Right lobe of liver (tissue), 6 donors: ENCODE measurements around the gene RAF1. TPM values are rescaled to one million over a fixed set of nuclear protein-coding genes. Genes with fewer than 3 reads are reported as not detected.
"Not testable (repeated sequence)": the region's sequence is repeated elsewhere in the genome, so short reads cannot be mapped to it uniquely, and the experiment has no call there.

ENCODE experiments used
- ATAC-seq, 4 donors: fragments of 200-7000 bp; cut with Tn5 transposase; one replicate each; pipeline ENCODE4 v1.9.1; 2020; ENCODE audit warnings: mild to moderate bottlenecking in 4 of 4, moderate library complexity in 4 of 4
- DNase-seq, 3 donors: peaks; one replicate each; pipeline ENCODE4 v3.0.0-alpha.2; 2020
- H3K27ac ChIP-seq, 3 donors: fragments of 200-600 bp; one replicate each; pipeline ENCODE4 v1.8.0; 2022
- H3K27me3 ChIP-seq, 2 donors: fragments of 200-600 bp; one replicate each; pipeline ENCODE4 v1.8.0; 2022
- H3K36me3 ChIP-seq, 4 donors: fragments of 200-600 bp; sonication (generic) in 1 of 4; one replicate each; pipeline versions ENCODE4 v1.5.1 to v1.8.0; 2017 to 2022; ENCODE audit warnings: control low read depth in 1 of 4
- H3K4me1 ChIP-seq, 4 donors: fragments of 200-600 bp; sonication (generic) in 1 of 4; one replicate each; pipeline versions ENCODE4 v1.5.1 to v1.8.0; 2017 to 2022; ENCODE audit warnings: control low read depth in 1 of 4
- H3K4me3 ChIP-seq, 3 donors: fragments of 200-600 bp; one replicate each; pipeline ENCODE4 v1.8.0; 2022
- H3K9me3 ChIP-seq, 4 donors: fragments of 200-600 bp; sonication (generic) in 1 of 4; one replicate each; pipeline versions ENCODE4 v1.5.1 to v1.8.0; 2017 to 2022; ENCODE audit warnings: control low read depth in 1 of 4
- POLR2A ChIP-seq: fragments of 450-650 bp; IDR thresholded peaks from one replicate; pipeline ENCODE4 v1.6.1; 2017; ENCODE audit warnings: antibody characterized with exemption, mild to moderate bottlenecking
- WGBS: methylation state at CpG from one replicate; pipeline ENCODE4 v1.1.6; 2018; ENCODE audit warnings: low coverage, low lambda C conversion rate; ENCODE audit not compliant: insufficient coverage; ENCODE audit errors: missing lambda C conversion rate; 5-methylcytosine and 5-hydroxymethylcytosine counted together
- intact Hi-C, 2 donors: fragments of 100-400 bp; cut with DNase I; formaldehyde crosslinking; loops; one replicate each; pipeline versions ENCODE4 v1.11.2 to v1.14.1; 2022
- total RNA-seq, 6 experiments: library from RNA; depleted of rRNA in 2 of 6; stranded (reverse); fragments of >200 nt in 2 of 6; fragmentation: NEBNext Ultra II Directional in 3 of 6; extraction: Animal tissue kit (Norgen Biotek cat#: 25700) in 3 of 6; gene quantifications; one replicate each; pipeline versions ENCODE4 v1.1.0 to v1.2.4, GENCODE V29; 2016 to 2023
- TF ChIP-seq, protein P1 (sequence below), 4 donors: fragments of 200-600 bp in 3 of 4; fragments of 450-650 bp in 1 of 4; IDR thresholded peaks; one replicate each; pipeline versions ENCODE4 v1.5.1 to v1.8.0; 2016 to 2022; ENCODE audit warnings: antibody characterized with exemption in 4 of 4, mild to moderate bottlenecking in 2 of 4
- donor health status: DM: no; HTN: yes; CAD: no.
- donor health status: DM: no; HTN: no; CAD: no.
- donor health status: DM: no; HTN: no; CAD: no.
- donor health status: DM: no; HTN: yes; CAD: no.
- donor health status: DM: no; HTN: yes; CAD: no.

The RAF1 gene
- total RNA-seq, 6 experiments from 2014 or later: 55.7 to 72.8 (median 60.4) TPM

DNA sequence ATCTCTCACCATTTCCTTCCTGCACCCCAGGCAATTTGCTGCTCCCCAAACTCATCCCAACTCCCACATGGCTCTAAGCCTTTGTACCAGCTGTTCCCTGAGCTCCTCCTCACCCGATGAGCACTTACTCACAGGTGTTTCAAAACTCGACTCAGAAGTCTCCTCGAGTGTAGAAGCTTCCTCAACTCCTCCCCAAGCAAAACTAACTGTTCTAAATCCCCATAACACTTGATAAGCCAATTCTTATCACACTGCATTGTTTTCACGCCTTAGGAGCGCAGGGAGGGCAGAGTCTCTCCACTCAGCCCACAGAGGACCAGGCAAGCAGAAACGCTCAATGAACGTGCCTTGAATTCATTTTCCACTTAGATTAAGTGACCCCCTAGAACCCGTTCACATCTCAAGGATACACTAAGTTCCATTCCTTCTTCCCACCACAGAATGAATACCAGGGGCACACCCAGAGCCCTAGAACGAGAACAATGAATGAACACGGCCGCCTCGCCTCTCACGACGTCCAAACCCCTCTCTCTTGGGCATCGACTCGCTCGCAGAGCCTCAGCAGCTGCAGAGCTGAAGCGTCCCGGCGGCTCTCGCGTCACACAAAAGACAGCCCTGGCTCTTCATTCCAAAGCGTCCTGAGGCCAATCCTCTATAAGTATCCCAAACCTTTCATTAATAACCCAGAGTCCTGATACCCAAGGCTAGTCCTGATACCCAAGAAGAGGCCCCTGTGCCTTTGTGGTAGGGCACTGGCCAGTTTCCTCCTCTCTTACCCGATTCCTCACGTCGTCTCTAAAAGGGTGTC, 1.1 kb downstream of the RAF1 start:
- no peaks in the 10 kb centered on the region for H3K36me3 ChIP-seq
- peaks cover 0 to 35% (median 19%) of the 10 kb centered on the region in 4 donors for H3K4me1 ChIP-seq
- ATAC-seq: peak; percentile 9 to 31 (median 20)
- no peaks in the 10 kb centered on the region for H3K9me3 ChIP-seq
- TF ChIP-seq POLR2A: peak; percentile 8
- TF ChIP-seq, protein P1, sequence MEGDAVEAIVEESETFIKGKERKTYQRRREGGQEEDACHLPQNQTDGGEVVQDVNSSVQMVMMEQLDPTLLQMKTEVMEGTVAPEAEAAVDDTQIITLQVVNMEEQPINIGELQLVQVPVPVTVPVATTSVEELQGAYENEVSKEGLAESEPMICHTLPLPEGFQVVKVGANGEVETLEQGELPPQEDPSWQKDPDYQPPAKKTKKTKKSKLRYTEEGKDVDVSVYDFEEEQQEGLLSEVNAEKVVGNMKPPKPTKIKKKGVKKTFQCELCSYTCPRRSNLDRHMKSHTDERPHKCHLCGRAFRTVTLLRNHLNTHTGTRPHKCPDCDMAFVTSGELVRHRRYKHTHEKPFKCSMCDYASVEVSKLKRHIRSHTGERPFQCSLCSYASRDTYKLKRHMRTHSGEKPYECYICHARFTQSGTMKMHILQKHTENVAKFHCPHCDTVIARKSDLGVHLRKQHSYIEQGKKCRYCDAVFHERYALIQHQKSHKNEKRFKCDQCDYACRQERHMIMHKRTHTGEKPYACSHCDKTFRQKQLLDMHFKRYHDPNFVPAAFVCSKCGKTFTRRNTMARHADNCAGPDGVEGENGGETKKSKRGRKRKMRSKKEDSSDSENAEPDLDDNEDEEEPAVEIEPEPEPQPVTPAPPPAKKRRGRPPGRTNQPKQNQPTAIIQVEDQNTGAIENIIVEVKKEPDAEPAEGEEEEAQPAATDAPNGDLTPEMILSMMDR (IDR thresholded peaks at IDR 0.05): no peak
- peak overlapping the region; percentile 77 to 93 (median 85) for H3K4me3 ChIP-seq
- DNase-seq: peak; percentile 45 to 68 (median 60)
- H3K27ac ChIP-seq: peak overlapping the region; percentile 98 to 100 (median 99)
- under 1% methylated on average over 11 of the region's 26 CpGs for WGBS
- H3K27me3 ChIP-seq: no peaks in the 10 kb centered on the region
- intact Hi-C loops: no loop called here

- 11% methylated on average over 4 of the region's 5 CpGs for WGBS
- intact Hi-C loops: no loop called here
- peak in 1 of 3 donors; percentile 27 for DNase-seq
- Histone ChIP-seq H3K9me3 (no peaks in the 10 kb centered on the region), H3K4me3 (peak overlapping the region; percentile 77 to 93 (median 85)), H3K27me3 (no peaks in the 10 kb centered on the region), H3K36me3 (no peaks in the 10 kb centered on the region), H3K4me1 (peaks cover 0 to 36% (median 19%) of the 10 kb centered on the region in 4 donors), H3K27ac (peak overlapping the region; percentile 98 to 100 (median 99))
- no peak for ATAC-seq
- TF ChIP-seq, protein P1 (IDR thresholded peaks at IDR 0.05): no peak
- TF ChIP-seq POLR2A: no peak
Observed at GRCh38 chr3:12661926-12662592, 1.9 kb downstream of the RAF1 start.

DNA sequence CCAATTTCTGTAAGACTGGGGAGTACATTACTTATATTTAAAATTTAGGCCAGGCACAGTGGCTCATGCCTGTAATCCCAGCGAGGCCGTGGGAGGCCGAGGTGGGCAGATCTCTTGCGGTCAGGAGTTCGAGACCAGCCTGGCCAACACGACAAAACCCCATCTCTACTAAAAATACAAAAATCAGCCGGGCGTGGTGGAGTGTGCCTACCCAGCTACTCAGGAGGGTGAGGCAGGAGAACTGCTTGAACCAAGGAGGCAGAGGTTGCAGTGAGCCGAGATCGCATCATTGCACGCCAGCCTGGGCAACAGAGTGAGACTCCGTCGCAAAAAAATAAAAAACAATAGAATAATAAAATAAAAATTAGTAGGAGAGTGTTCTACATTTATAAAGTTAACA, 2.5 kb downstream of the RAF1 start:
- H3K27ac ChIP-seq: peak overlapping the region in 2 of 3 donors; percentile 51 to 99
- H3K4me1 ChIP-seq: peaks cover 0 to 43% (median 23%) of the 10 kb centered on the region in 4 donors
- H3K36me3 ChIP-seq, H3K4me3 ChIP-seq, H3K9me3 ChIP-seq, intact Hi-C loops, ATAC-seq, H3K27me3 ChIP-seq, DNase-seq: not testable (repeated sequence)
- 72% methylated on average over 13 of the region's 13 CpGs for WGBS

GRCh38 chr3:12660196-12660595, 3.7 kb downstream of the RAF1 start:
- no peak for DNase-seq
- H3K27me3 ChIP-seq: no peaks in the 10 kb centered on the region
- H3K4me3 ChIP-seq: no peak overlapping the region
- H3K36me3 ChIP-seq: no peaks in the 10 kb centered on the region
- peaks cover 0 to 49% (median 25%) of the 10 kb centered on the region in 4 donors for H3K4me1 ChIP-seq
- peak overlapping the region; percentile 20 to 99 (median 51) for H3K27ac ChIP-seq
- TF ChIP-seq, protein P1 (IDR thresholded peaks at IDR 0.05): no peak
- no peak for TF ChIP-seq POLR2A
- ATAC-seq: no peak
- H3K9me3 ChIP-seq: no peaks in the 10 kb centered on the region
- intact Hi-C loops: no loop called here
- 56% methylated on average over 2 of the region's 2 CpGs for WGBS
